Measurements from ENCODE around the gene SLC2A9.

DNA sequence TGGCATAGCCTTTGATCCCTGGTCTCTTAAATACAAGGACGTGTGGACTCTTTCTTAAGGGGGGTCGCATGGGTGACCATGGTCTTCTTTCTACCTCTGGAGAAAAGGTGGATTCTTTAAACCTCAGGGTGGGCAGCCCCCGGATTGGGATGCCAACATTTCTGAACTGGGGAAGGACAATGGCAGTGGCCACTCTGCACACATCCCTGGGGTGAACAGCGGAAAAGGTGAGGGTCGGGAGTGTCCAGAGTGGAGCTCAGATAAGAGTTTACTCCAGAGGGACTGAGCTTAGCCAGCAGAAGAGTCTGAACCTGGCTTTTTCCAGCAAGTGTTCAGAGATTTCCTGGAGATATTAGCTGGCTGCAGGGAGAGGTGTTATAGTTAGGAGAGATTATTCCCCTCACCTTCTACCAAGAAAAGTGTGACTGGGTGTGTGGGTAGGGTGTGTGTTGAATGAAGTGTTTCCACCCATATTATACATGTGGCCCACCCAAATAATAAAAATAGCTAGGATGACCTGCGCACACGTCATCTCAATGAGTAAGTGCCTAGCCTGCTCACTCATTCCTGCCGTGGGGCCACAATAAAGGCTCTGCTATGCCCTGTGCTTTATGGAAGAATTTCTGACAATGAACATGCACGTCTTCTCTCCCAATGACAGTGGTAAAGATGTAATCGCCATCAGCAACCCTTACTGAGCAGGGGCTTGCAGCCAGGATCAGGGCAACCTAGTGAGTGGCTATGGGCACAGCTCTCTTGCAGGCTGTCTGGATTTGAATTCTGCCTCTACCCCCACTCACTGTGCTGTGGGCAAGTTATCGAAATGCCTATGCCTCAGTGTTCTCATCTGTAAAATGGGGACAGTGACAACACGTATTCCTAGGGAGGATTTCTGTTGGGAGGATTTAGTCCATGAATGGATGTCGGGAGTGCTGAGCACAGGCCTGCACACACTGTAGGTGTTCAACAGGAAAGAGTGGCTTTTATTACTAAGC is 76.6 kb downstream of the SLC2A9 start:
- no peak for TF ChIP-seq EZH2 (optimal IDR thresholded peaks at IDR 0.05; ENCODE audit: low read depth, low read length)
- TF ChIP-seq, protein P1, sequence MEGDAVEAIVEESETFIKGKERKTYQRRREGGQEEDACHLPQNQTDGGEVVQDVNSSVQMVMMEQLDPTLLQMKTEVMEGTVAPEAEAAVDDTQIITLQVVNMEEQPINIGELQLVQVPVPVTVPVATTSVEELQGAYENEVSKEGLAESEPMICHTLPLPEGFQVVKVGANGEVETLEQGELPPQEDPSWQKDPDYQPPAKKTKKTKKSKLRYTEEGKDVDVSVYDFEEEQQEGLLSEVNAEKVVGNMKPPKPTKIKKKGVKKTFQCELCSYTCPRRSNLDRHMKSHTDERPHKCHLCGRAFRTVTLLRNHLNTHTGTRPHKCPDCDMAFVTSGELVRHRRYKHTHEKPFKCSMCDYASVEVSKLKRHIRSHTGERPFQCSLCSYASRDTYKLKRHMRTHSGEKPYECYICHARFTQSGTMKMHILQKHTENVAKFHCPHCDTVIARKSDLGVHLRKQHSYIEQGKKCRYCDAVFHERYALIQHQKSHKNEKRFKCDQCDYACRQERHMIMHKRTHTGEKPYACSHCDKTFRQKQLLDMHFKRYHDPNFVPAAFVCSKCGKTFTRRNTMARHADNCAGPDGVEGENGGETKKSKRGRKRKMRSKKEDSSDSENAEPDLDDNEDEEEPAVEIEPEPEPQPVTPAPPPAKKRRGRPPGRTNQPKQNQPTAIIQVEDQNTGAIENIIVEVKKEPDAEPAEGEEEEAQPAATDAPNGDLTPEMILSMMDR (IDR thresholded peaks at IDR 0.05; ENCODE audit: low read length): no peak
